HL-60 (cell line): ENCODE results near the gene POLR2B.

Source experiments
- GABPA ChIP-seq: IDR thresholded peaks from 2 replicates; pipeline ENCODE4 v1.6.1; 2012; ENCODE audit warnings: low read depth
- POLR2AphosphoS5 ChIP-seq: IDR thresholded peaks from 2 replicates; pipeline ENCODE4 v1.6.1; 2012; ENCODE audit warnings: low read depth
- TF ChIP-seq, protein P1 (sequence below): IDR thresholded peaks from one replicate; pipeline ENCODE4 v1.5.1; 2011; ENCODE audit warnings: low read length, control low read depth, inconsistent platforms; ENCODE audit not compliant: insufficient read depth

GRCh38 chr4:57065730-57066482, 87.2 kb downstream of the POLR2B start:
- TF ChIP-seq, protein P1, sequence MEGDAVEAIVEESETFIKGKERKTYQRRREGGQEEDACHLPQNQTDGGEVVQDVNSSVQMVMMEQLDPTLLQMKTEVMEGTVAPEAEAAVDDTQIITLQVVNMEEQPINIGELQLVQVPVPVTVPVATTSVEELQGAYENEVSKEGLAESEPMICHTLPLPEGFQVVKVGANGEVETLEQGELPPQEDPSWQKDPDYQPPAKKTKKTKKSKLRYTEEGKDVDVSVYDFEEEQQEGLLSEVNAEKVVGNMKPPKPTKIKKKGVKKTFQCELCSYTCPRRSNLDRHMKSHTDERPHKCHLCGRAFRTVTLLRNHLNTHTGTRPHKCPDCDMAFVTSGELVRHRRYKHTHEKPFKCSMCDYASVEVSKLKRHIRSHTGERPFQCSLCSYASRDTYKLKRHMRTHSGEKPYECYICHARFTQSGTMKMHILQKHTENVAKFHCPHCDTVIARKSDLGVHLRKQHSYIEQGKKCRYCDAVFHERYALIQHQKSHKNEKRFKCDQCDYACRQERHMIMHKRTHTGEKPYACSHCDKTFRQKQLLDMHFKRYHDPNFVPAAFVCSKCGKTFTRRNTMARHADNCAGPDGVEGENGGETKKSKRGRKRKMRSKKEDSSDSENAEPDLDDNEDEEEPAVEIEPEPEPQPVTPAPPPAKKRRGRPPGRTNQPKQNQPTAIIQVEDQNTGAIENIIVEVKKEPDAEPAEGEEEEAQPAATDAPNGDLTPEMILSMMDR: no peak
- TF ChIP-seq GABPA (no peak), POLR2AphosphoS5 (no peak)
